ENCODE measurements around the gene CCT8L2.
"Not testable (repeated sequence)": the region's sequence is repeated elsewhere in the genome, so short reads cannot be mapped to it uniquely, and the experiment has no call there.

Gene CCT8L2, protein sequence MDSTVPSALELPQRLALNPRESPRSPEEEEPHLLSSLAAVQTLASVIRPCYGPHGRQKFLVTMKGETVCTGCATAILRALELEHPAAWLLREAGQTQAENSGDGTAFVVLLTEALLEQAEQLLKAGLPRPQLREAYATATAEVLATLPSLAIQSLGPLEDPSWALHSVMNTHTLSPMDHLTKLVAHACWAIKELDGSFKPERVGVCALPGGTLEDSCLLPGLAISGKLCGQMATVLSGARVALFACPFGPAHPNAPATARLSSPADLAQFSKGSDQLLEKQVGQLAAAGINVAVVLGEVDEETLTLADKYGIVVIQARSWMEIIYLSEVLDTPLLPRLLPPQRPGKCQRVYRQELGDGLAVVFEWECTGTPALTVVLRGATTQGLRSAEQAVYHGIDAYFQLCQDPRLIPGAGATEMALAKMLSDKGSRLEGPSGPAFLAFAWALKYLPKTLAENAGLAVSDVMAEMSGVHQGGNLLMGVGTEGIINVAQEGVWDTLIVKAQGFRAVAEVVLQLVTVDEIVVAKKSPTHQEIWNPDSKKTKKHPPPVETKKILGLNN

DNA sequence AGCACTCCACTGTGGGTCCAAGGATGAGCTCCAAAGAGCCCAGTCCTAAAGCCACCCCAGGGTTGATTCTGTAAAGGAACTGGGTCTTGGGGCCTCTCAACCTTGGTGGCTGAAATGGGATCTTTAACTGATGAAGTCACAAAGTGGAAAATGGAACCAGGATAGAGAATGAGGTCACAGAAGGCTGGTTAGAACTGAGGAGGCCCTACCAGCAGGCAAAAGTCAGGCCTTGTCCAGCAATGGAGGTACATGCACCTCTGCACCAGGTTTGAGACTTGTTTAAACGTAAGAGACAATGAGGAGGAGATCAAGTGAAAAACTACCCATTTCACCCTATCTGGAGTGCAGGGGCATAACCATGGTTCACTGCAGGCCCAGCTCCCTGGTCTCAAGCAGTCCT, at the start of gene CCT8L2:
CCT8L2 (minus strand) TSS at position 101 of the 400 bp plus-strand sequence. CDS start 260 bp downstream, outside the sequence.
- DNase-seq = not testable (repeated sequence)

DNA sequence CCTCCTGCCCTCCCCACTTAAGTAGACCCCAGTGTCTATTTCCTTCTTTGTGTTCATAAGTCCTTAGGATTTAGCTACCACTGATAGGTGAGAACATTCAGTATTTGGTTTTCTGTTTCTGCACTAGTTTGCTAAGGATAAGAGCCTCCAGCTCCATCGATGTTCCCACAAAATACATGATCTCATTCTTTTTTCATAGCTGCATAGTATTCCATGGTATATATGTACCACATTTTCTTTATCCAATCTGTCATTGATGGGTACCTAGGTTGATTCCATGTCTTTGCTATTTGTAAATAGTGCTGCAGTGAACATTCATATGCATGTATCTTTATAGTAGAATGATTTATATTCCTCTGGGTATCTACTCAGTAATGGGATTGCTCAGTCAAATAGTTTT, 42.8 kb upstream of the CCT8L2 start:
- not testable (repeated sequence) for DNase-seq

DNA sequence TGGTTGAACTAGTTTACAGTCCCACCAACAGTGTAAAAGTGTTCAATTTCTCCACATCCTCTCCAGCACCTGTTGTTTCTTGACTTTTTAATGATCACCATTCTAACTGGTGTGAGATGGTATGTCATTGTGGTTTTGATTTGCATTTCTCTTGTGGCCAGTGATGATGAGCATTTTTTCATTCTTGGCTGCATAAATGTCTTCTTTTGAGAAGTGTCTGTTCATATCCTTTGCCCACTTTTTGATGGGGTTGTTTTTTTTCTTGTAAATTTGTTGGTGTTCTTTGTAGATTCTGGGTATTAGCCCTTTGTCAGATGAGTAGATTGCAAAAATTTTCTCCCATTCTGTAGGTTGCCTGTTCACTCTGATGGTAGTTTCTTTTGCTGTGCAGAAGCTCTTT, 41.5 kb upstream of the CCT8L2 start:
- DNase-seq = not testable (repeated sequence)

DNA sequence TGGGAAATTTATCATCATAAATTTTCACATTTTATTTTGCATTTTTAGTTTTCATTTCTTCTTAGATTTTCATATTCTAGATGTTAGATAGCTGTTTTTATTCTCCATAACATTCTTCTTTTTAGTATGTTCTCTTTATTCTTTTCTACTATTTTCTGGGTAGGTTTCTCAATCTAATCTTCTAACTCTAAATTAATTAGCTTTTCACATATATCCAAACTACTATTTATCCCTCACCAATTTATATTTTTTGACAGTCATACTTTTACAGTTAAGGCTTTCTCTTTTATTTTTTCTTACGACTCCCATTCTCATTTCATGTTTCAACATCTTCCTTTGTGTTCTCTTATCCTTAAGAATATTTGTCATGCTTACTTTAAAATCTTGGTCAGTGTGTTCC, 35.9 kb upstream of the CCT8L2 start:
- DNase-seq = not testable (repeated sequence)

DNA sequence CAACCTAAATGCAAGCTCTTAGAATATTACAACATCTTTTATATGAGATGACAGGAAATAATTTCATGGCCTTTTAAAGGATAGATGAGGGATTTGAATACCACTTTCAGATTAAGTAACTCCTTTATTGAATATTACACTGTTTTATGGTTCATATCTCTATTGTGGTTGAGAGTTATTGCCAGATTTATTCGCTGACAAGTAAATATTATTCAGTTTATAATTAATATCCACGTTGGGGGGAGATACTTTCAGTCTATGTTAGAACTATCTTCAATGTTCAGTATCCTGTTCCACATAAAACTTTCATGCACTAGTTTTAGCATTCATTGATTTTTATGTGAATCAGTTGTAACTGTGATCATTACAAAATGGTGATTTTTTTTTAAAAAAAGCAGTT, 32.4 kb upstream of the CCT8L2 start:
- not testable (repeated sequence) for DNase-seq

DNA sequence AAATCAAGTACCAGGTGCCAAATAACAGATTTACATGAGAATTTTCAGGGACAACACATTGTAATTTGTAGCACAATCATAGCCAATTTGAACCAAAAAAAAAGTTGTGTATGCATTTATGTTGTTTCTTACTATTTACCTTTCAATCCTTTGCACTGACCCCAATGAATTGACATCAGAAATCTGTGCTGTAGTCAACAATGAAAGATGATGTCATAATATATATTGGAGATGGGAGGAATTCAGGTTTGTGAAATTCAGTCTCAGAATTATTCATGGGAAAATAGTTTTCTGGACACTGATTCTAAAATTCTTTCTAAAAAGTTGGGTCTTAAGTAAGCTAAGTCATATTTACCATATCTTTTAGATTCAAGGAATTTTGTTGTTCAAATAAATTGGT, 31.0 kb upstream of the CCT8L2 start:
- DNase-seq = not testable (repeated sequence)

DNA sequence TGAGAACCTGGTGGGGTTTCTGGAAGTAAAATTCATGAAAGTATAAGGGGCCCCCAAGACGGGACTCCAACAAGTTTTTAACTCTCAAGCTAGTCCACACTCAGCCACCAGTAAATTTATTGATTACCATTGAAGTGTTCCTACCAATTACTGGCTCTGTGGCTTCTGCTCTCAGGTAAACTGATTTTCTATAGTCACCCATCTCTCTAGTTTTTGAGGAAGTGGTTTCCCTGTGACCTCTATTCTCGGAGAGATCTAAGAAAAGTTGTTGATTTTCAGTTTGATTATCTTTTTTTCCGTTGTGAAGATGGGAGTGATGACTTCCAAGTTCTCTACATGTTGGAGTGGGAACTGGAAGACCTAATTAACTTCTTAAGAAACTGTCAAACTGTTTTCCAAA, 24.9 kb upstream of the CCT8L2 start:
- not testable (repeated sequence) for DNase-seq

DNA sequence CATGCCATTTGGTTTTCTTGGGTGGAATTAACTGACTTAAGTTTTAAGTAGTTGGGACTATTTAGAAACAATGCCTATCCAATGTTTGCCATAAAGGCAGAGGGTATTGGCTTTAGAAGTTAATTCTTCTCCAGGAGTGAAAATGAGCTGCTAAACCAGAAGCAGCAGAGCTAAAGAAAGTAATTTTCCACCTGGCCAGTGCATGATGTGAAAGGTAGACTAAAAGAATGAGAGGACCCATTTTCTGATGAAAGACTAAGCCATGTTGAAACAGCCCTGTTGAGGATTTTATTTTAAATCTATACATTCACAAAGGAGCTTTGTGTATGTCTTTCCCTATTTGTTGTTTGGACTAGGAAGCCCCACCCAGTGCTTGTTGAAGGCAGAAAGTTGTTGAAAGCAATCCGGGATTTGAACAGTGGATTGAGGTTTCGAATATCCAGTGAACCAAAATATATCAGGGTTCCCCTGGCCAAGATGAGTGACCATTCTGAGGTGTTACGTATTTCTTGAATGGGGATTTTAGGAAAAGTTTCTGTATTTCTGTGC, 23.9 kb upstream of the CCT8L2 start:
- DNase-seq = not testable (repeated sequence)

DNA sequence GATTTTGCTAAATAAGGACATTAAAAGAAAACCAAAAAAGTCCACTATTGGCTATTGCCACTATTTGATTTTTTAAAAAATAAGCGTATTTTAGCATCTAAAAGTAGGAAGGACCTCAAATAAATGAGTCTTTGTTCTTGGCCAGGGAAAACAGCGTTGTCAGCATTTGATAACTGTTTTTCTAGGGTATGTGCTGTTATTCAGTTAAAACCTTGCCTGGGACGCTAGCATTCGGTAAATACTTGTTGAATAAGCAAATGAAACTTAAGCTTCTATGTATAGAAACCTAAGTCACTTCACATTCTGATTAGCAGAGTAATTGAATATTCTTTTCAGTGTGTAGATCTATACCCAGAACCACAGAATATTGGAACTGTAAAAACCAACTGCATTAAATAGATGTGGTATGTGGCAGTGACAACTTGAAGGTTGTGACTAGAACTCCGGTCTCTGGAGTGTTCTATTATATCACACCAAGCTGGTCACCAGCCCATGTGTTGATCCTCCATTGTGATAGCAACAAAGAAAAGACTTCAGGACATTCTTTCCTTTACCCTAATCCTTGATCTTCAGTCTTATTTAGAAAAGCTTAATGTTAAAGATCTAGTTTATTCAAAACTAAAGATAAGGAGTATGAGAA, 23.1 kb upstream of the CCT8L2 start:
- not testable (repeated sequence) for DNase-seq

DNA sequence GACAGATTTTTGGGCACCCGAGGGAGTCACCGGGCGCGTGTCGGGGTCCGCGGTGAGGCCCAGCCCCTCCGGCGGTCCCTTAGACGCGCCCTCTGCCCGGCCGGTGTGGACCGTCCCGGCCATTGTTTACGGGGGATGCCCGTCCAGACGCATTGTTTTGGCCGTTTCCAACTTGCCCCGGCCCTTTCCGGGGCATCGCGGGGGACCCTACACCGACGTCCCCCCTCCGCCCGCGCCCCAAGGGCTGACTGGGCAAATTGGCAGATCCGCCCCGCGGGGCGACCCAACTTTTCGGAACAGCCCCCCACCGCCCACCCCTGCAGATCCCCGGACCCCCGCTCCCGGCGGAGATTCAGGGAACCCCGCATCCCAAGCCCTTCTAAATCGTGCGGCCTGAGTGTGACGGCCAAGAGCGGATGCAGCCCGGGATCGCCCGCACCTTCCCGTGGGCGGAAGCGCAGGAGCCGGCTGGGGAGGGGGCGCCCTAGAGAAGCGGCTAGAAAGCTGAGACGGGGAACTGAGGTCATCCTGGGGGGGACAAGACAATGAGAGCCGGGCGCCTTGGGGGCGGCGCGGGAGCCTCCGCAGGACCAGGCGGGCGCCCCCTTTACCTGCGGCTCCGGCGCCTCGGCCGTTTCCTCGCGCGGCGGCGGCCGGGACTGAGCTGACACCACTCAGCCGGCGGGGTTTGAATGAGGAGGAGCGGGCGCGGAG, 17.1 kb upstream of the CCT8L2 start:
- no peak for DNase-seq

DNA sequence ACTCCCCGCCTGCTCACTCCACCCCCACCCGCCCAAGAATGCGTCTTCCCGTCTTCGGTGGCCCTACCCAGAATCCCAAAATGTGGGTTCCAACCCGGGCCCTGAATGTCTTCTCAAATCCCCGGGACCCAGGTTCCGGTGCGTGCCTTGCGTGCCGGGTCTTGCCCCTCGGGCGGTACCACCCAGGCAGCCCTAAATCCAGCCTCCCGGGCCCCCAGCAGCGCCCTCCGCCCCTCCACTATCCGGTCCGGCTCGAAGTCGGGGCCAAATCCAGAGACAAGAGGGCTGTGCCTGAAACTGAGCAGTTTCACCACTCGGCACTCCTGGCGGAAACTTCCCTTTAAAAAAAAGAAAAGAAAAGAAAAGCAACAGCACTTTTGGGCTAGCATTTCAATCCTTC, 16.3 kb upstream of the CCT8L2 start:
- DNase-seq = no peak

DNA sequence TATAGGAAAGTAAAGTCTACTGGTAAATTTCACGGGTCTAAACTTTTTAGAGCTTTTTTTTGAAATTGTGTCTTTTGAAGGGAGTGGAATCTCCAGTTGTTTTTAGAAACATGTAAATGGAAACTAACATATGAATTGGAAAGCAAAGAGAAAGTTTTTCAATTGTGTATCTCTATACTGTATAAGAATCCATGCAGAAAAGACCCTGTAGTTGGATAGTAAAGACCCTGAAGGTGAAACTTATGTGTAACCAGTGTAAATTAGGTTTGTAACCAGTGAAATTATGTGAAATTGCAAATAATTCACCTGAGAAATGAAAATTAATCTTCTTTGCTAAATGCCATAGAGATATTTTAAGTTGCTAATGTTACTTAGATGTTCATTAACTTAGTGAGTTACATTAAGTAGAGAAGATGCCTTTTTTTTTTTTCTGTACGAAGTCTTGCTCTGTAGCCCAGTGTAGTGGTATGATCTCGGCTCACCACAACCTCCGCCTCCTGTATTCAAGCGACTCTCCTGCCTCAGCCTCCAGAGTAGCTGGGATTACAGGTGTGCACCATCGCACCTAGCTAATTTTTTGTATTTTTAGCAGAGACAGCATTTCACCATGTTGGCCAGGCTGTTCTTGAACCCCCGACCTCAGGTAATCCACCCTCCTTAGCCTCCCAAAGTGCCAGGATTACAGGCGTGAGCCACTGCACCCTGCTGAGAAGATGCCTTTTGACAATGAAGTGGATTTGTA, 11.8 kb upstream of the CCT8L2 start:
- not testable (repeated sequence) for DNase-seq

DNA sequence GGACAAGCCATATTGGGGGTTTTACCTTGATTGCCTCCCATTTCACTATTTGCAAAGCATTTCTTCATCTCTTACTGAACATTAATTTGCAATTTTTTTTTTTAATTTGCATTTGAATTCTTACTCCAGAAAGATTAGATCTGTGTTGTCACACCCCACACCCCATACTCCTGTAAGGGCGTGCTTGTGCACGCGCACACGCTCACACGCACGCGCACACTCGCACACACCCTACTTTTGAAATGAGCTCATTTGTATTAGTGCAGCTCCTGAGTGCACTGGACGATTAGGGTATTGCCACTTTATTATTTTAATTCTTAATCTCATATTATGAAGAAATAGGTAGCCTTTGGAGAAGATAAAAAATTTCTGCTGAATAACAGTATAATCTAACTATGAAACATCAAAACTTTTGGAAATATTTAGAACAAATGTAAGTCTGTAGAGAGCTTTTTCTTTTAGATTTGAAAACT, 11.2 kb upstream of the CCT8L2 start:
- DNase-seq = not testable (repeated sequence)

DNA sequence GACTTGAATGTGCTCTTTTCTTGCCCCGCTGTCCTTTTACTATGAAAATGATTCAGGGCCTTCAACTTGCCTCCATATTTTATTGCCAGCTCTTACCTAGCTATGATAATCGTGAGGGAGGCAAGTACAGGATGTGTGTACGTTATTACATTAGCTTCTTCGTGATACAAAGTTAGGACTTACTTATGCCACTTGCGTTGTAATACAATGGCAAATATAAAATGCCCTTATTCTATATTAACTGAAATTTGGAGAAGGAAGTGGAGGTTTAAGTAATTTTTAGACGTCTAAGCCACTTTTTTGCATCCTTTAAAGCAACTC, 10.8 kb upstream of the CCT8L2 start:
- no peak for DNase-seq

DNA sequence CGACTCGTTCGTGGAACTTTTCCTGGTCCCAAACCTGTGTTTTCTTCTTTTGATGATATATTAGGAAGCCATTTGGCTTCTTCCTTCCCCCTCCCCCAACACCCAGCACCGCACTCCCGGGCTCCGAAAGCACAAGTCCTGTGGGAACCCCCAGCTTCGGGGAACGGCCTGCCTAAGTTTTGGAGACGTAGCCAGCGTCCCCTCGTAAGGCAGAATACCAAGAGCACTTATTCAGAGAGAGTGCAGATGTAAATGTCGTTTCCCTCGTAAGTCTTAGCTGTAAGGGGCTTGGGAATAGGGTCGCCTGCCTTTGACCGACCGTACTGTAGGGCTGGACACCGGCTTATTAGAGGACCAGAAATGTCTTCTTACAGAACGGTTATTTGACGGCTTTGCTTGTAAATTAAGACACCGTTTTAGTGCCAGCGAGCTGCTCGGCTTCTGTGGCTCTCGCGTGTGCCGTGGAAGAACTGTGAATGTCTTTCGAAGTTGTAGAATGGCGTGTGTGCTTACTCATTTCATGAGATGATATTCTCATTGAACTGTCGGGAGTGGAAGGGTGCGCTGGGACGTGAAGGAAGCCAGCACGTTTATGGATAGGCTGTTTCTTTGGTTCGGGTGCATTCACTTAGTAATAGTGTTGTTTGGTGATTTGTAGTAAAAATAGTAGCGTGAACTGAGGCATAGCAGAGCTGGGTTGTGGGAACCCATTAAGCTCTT, 10.3 kb upstream of the CCT8L2 start:
- not testable (repeated sequence) for DNase-seq

DNA sequence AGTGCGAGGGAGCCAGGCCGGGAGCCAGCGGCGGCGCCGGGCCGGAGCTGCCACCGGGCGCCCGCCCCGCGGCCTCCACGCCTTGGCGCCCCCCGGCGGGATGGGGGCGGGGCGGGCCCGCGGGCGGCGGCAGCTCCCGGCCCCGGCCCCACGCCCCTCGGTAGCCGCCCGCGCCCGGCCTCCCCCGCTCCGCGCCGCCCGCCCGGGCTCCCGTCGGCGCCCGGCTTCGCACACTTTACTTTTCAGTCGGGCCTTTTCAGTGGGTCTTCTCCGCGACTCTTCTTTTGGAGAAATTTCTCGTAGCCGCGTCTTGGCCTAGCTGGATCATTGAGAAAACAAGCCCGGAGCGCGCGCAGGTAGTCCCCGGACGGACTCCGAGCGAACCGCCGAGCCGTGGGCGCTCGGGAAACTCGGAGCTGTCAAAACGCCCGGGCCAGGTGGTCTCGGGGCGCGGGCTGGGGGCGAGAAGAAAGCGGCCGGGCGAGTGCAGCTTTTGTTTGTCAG, 9.7 kb upstream of the CCT8L2 start:
- not testable (repeated sequence) for DNase-seq

DNA sequence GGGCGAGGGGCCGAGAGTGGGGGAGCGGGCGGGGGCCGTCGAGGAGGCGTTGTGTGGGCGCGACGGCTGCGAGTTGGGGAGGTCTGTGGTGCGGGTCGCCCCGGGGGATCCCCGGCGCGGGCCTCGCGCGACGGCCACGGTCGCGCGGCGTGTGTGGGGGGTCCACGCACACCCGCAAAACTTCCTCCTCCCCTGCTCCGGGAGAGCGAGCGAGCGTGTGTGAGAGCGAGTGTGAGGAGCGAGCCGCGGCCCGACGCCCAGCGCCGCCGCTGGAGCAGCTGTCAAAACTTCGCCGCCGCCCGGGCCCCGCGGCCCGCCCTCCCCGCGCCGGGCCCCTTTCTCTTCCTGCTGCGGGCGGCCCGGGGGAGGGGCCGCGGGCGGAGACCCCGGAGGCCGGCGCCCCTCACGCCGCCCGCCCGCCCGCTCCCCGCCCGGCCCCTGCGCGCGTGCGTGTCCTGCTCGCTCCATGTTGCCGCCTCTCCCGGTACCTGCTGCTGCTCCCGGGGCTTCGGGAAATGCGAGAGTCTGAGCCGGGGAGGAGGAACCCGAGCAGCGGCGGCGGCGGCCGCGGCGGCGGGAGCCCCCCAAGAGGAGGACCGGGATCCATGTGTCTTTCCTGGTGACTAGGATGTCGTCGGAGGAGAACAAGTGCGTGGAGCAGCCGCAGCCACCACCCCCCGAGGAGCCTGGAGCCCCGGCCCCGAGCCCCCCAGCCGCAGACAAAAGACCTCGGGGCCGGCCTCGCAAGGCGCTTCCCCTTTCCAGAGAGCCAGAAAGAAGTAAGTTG, 9.0 kb upstream of the CCT8L2 start:
- peak in 1 of 2 donors; percentile 42 for DNase-seq

DNA sequence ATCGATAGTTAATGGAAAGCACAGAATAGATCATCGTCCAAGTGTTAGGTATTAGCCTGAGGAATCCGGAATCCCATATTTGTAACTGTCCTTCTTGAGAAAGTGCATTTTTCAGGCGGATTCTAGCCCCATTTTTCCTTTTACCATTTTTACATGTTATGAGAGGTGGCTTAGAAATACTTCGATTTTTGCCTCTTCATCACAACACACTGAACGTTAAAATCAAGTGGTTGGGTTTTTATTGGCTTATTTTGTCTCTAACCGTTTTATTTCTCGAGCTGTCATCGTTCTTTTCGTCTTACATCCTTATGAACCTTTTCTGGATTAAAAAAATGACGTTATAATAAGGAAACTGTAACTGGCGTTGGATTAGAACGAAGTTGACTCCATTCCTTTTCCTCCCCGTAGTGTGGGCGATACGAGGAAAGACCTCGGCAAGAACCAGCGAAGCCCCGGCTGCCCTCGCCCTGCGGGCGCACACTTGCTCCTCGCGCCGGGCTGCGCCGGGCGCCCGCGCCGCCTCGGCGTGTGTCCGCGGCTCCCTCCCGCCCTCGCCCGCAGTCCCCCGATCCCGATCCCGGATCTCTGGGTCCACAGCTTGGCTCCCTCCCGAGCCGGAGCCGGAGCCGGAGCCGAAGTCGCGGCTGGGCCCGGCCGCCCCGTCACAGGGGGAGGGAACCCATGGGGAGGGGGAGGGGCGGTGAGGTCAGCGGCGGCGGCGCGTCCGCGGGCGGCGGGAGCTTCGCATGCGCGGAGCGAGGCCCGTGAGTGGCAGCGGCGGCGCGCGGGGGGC, 8.2 kb upstream of the CCT8L2 start:
- DNase-seq = peak; percentile 46 to 75

DNA sequence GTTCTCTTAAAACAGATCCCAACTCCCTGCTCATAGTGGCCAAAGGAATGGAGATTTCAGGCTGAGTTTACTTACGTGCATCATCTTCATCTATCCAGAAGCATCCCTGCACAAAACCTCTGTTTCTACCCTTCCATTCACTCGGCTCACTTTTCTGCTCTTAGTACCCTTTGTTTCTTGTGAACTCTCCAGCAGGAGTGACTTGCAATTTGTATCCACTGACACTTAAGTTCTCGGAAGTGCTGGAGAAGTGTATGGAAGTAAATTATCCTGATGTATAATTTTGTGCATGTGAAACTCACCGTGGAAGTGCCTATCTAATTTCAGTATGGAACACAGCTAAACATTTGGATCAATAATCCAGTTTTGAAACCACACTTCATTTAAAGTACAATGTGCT, 7.0 kb upstream of the CCT8L2 start:
- DNase-seq = not testable (repeated sequence)

DNA sequence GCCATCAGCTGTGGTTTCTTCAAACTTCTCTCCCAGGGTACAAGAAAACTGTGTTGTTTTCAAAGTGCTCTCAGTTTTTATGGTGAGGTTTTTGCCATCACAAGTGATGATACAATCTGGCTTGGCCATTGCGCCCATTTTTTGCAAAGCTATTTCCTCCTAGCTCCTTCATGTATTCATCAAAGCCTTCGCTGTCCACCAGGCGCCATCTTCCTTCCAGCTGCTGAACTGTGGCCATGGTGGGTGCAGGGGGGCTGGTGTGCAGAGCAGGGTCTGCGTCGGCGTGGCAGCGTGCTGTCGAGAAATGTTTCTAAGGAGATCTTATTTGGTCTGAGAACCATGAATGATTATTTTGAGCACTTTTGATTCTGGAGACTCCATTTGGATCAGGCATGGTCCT, 2.6 kb upstream of the CCT8L2 start:
- DNase-seq = not testable (repeated sequence)

Measured in hippocampal formation (tissue), 2 donors.